Inflammatory macrophage (primary cell): ENCODE measurements around the gene CYGB.

ENCODE experiments used
- DNase-seq, 2 donors: peaks; one replicate each; pipeline ENCODE4 v3.0.0-alpha.2; 2020 to 2022

CYGB gene

GRCh38 chr17:76478730-76479514 is 58.6 kb downstream of the CYGB start:
- DNase-seq: no peak

DNA sequence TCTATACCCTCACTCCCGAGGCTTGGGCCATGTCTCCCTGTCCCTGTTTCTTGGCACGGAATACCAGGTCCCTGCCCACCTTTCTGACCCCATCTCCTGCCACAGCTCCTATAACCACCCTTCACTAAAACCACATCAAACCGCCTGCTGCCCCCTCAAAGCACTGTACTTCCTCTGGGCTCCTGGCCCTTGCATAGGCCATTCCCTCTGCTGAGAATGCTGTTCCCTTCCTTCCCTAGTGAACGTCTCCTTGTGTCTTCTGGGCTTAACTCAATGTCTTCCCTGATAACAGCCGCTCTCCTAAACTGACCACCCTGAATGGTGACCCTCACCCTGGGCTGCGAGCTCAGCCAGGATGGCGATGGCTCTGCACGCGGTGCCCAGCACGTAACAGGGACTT is 59.4 kb downstream of the CYGB start:
- DNase-seq: no peak

DNA sequence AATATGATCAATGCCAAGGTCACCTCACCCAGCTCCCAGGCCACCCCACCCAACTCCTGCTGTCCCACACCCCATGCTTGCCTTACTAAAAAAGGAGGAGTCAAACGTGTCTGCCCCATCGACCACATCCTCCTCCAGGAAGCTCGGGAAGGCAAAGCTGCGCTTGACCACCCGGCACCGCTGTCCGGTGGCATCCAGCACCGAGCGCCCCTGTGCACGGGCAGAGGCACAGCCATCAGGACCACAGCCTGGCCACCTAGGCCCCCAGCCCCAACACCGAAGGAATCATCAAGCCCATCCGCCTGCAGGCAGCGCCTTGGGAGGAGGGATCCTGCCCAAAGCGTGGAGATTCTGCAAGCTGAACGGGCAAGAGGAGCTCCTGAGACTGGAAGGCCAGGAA is 59.9 kb downstream of the CYGB start:
- DNase-seq: no peak
